SU-DHL-6 (cell line): ENCODE measurements around the gene TTBK1.

Experiments used
- CTCF ChIP-seq: fragments of 200-600 bp; sonication (generic); IDR thresholded peaks from one replicate; pipeline ENCODE4 v1.5.1; 2017; ENCODE audit warnings: antibody characterized with exemption, mild to moderate bottlenecking, low read length, moderate library complexity; ENCODE audit not compliant: insufficient read depth, poor library complexity, severe bottlenecking
- EZH2phosphoT487 ChIP-seq: fragments of 200-600 bp; sonication (generic), shearing (Covaris generic); conservative IDR thresholded peaks from 2 replicates; pipeline ENCODE4 v1.6.1; 2018; ENCODE audit warnings: mild to moderate bottlenecking, antibody characterized with exemption, low read length, moderate library complexity, mixed read lengths

GRCh38 chr6:43282060-43282459, 38.8 kb downstream of the TTBK1 start:
- TF ChIP-seq CTCF = no peak
- TF ChIP-seq EZH2phosphoT487 = no peak
